ENCODE measurements around the gene FKBP7.

FKBP7 gene

GRCh38 chr2:178482437-178482836 is 4.0 kb upstream of the FKBP7 start:
- DNase-seq, result no peak
- Histone ChIP-seq H3K36me3 (no peaks in the 10 kb centered on the region), H3K4me1 (peaks cover 4% of the 10 kb centered on the region; the same call in 1 of the 2 replicates), H3K4me3 (ENCODE audit: low read depth, low read length) (no peak overlapping the region; the same call in 1 of the 2 replicates), H3K9me3 (no peaks in the 10 kb centered on the region), H3K27me3 (no peaks in the 10 kb centered on the region)
- no peak for TF ChIP-seq CTCF (IDR thresholded peaks at IDR 0.05; ENCODE audit: low read depth, low read length)

- Histone ChIP-seq H3K36me3 (no peaks in the 10 kb centered on the region), H3K4me1 (peaks cover 4% of the 10 kb centered on the region; the same call in 1 of the 2 replicates), H3K27me3 (no peaks in the 10 kb centered on the region), H3K4me3 (ENCODE audit: low read depth, low read length) (peak within 1 kb of the TSS; percentile 63), H3K9me3 (no peaks in the 10 kb centered on the region)
- no peak for TF ChIP-seq CTCF (IDR thresholded peaks at IDR 0.05; ENCODE audit: low read depth, low read length)
- DNase-seq, result peak; percentile 91
These were observed 2.1 kb upstream of the FKBP7 start, which contains the start of gene PLEKHA3 for GRCh38 chr2:178480227-178481181. Gene PLEKHA3 (plus strand): TSS chr2:178480457. CDS start chr2:178480870, 413 bp downstream.

GRCh38 chr2:178479758-178480226 is 1.4 kb upstream of the FKBP7 start:
- no peaks in the 10 kb centered on the region for H3K36me3 ChIP-seq
- no peak for TF ChIP-seq CTCF (IDR thresholded peaks at IDR 0.05; ENCODE audit: low read depth, low read length)

GRCh38 chr2:178479275-178479616 is 846 bp upstream of the FKBP7 start:
- DNase-seq, result no peak
- H3K4me3 ChIP-seq (ENCODE audit: low read depth, low read length), result peak overlapping the region; percentile 92; the same call in 1 of the 2 replicates
- H3K27me3 ChIP-seq, result no peaks in the 10 kb centered on the region
- TF ChIP-seq CTCF (IDR thresholded peaks at IDR 0.05; ENCODE audit: low read depth, low read length), result no peak
- peaks cover 4% of the 10 kb centered on the region; the same call in 1 of the 2 replicates for H3K4me1 ChIP-seq
- no peaks in the 10 kb centered on the region for H3K9me3 ChIP-seq
- H3K36me3 ChIP-seq, result no peaks in the 10 kb centered on the region

More at GRCh38 chr2:178479758-178480226, 1.4 kb upstream of the FKBP7 start:
- H3K4me3 ChIP-seq (ENCODE audit: low read depth, low read length), result peak overlapping the region; percentile 63
- H3K4me1 ChIP-seq, result peaks cover 4% of the 10 kb centered on the region; the same call in 1 of the 2 replicates
- no peak for DNase-seq
- no peaks in the 10 kb centered on the region for H3K27me3 ChIP-seq
- no peaks in the 10 kb centered on the region for H3K9me3 ChIP-seq

GRCh38 chr2:178478130-178478438 is 316 bp downstream of the FKBP7 start:
- no peak for DNase-seq
- H3K27me3 ChIP-seq, result no peaks in the 10 kb centered on the region
- no peak for TF ChIP-seq CTCF (IDR thresholded peaks at IDR 0.05; ENCODE audit: low read depth, low read length)
- H3K9me3 ChIP-seq, result no peaks in the 10 kb centered on the region
- peaks cover 4% of the 10 kb centered on the region; the same call in 1 of the 2 replicates for H3K4me1 ChIP-seq
- H3K4me3 ChIP-seq (ENCODE audit: low read depth, low read length), result peak overlapping the region; percentile 92
- no peaks in the 10 kb centered on the region for H3K36me3 ChIP-seq
